ENCODE measurements around the gene ZNF672.

ZNF672 gene

GRCh38 chr1:248890549-248891498, 52.8 kb downstream of the ZNF672 start:
- no peak for DNase-seq

- DNase-seq, result no peak
Observed at GRCh38 chr1:248891758-248892157, 53.7 kb downstream of the ZNF672 start.

- no peak for DNase-seq
Observed at GRCh38 chr1:248892590-248892989, 54.6 kb downstream of the ZNF672 start.

DNA sequence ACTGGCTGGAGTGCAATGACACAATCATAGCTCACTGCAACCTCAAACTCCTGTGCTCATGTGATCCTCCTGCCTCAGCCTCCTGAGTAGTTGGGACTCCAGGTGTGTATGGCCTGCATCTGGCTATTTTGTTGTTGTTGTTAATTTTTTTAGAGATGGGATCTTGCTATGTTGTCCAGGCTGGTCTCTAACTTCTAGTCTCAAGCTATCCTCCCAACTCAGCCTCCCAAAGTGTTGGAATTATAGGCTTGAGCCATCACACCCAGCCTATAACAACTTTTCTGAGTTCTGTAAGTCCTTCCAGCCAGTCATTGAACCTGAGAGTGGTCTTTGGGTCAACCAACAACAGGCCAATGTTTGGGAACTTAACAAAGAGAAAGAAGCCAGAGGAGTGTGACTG, 56.8 kb downstream of the ZNF672 start:
- DNase-seq, result no peak

DNA sequence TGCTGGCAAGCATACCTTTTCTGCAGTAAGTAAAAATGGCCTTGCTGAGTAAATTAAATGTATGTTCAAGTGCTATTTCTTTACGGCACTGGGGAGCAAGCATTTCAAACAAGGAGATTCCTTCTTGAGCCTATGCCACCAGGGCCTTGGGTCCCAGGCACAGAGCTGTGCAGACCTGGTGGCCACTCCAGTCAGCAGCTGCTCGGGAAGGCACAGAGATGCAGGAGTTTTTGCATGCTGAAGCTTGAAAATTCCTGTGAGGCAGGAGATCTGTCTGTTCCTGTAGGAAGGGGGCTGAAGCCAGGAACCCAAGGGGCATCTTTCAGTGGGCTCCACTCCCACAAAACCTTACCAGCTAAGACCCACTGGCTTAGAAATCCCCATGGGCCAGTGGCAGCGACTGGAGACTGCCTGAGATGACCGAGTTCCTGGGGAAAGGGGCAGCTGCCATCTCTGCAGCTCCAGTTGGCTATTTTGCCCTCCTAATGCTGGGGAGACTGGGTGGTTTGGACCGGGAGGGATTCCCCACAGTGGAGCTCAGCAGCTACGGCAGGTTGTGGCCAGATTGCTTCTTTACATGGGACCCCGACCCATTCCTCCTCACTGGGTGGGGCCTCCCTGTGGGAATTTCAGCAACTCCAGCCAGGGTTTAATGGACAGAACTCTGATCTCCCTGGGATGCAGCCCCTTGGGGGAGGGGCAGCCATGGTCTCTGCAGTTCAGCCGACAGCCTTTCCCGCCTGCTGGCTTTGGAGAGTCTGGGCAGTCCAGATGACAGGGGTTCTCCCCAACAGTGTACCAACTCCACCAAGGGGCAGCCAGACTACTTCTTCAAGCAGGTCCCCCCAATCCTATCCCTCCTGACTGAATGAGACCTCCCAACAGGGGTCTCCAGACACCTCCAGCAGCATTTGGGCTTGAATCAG, 59.7 kb downstream of the ZNF672 start:
- no peak for DNase-seq

Measured in CD4-positive, alpha-beta T cell treated with Interleukin-15 for 1 hour (primary cell).